GM23338 (cell line): ENCODE measurements around the gene IRF2.

Experiments
- CREB1 ChIP-seq: fragments of 250-450 bp; sonication (Bioruptor Pico); IDR thresholded peaks from 2 replicates; pipeline ENCODE4 v1.5.0; 2020; ENCODE audit warnings: low read depth, mild to moderate bottlenecking, moderate library complexity
- EZH2 ChIP-seq: fragments of 200-600 bp; sonication (generic); IDR thresholded peaks from one replicate; pipeline ENCODE4 v1.8.0; 2017; ENCODE audit warnings: antibody characterized with exemption, mild to moderate bottlenecking, low read depth; ENCODE audit not compliant: unreplicated experiment
- EZH2phosphoT487 ChIP-seq: fragments of 200-600 bp; sonication (generic); IDR thresholded peaks from one replicate; pipeline ENCODE4 v1.8.1; 2018; ENCODE audit warnings: antibody characterized with exemption; ENCODE audit not compliant: unreplicated experiment
- JUNB ChIP-seq: IDR thresholded peaks from one replicate; pipeline ENCODE4 v1.6.1; 2016; ENCODE audit warnings: antibody characterized with exemption; ENCODE audit not compliant: unreplicated experiment
- POLR2AphosphoS5 ChIP-seq: IDR thresholded peaks from 2 replicates; pipeline ENCODE4 v1.6.1; 2016; ENCODE audit warnings: antibody characterized with exemption, low read depth
- ZNF114 ChIP-seq: fragments of 250-450 bp; sonication (Bioruptor Pico); IDR thresholded peaks from 2 replicates; pipeline ENCODE4 v1.5.0; 2020; ENCODE audit warnings: mild to moderate bottlenecking, moderate library complexity
- ZNF331 ChIP-seq: fragments of 250-450 bp; sonication (Bioruptor Pico); IDR thresholded peaks from 2 replicates; pipeline ENCODE4 v1.5.0; 2020; ENCODE audit warnings: low read depth, mild to moderate bottlenecking, moderate library complexity
- TF ChIP-seq, protein P1 (sequence below), 2 experiments: fragments of 200-600 bp in 1 of 2; sonication (generic) in 1 of 2; conservative IDR thresholded peaks; 2 replicates each; pipeline versions ENCODE4 v1.5.1 to v1.6.1; 2016 to 2017; ENCODE audit warnings: antibody characterized with exemption in 2 of 2, low read depth in 2 of 2, mild to moderate bottlenecking in 2 of 2, moderate library complexity in 1 of 2
- TF ChIP-seq, protein P2 (sequence below): fragments of 250-450 bp; sonication (Bioruptor Pico); IDR thresholded peaks from 2 replicates; pipeline ENCODE4 v1.5.0; 2020; ENCODE audit warnings: mild to moderate bottlenecking, moderate library complexity

DNA sequence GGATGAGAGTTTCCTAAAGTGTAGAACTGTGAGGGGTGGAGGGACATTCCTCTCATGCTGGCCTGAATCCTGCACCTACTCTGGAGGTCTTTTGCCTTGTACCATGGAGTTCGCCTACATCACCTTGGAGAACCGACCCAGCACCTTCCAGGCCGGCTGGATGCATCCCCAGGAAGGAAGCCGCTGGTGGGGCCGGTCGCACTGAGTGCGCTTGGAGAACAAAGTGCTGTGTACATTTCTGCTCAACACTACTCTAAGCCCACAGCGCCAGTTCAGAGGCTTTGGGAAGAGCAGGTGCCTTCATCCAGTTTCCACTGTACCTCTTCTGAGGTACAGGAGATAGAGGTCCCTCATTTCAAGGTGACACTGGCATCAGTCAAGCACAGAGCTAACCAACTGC, 15.4 kb upstream of the IRF2 start:
- TF ChIP-seq, protein P1, sequence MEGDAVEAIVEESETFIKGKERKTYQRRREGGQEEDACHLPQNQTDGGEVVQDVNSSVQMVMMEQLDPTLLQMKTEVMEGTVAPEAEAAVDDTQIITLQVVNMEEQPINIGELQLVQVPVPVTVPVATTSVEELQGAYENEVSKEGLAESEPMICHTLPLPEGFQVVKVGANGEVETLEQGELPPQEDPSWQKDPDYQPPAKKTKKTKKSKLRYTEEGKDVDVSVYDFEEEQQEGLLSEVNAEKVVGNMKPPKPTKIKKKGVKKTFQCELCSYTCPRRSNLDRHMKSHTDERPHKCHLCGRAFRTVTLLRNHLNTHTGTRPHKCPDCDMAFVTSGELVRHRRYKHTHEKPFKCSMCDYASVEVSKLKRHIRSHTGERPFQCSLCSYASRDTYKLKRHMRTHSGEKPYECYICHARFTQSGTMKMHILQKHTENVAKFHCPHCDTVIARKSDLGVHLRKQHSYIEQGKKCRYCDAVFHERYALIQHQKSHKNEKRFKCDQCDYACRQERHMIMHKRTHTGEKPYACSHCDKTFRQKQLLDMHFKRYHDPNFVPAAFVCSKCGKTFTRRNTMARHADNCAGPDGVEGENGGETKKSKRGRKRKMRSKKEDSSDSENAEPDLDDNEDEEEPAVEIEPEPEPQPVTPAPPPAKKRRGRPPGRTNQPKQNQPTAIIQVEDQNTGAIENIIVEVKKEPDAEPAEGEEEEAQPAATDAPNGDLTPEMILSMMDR (conservative IDR thresholded peaks at IDR 0.05; ENCODE audit: low read depth in 2 of 2): no peak
- no peak for TF ChIP-seq POLR2AphosphoS5
- no peak for TF ChIP-seq ZNF331 (CRISPR knock-in tag)
- no peak for TF ChIP-seq ZNF114 (CRISPR knock-in tag)
- no peak for TF ChIP-seq JUNB
- no peak for TF ChIP-seq EZH2phosphoT487
- TF ChIP-seq, protein P2, sequence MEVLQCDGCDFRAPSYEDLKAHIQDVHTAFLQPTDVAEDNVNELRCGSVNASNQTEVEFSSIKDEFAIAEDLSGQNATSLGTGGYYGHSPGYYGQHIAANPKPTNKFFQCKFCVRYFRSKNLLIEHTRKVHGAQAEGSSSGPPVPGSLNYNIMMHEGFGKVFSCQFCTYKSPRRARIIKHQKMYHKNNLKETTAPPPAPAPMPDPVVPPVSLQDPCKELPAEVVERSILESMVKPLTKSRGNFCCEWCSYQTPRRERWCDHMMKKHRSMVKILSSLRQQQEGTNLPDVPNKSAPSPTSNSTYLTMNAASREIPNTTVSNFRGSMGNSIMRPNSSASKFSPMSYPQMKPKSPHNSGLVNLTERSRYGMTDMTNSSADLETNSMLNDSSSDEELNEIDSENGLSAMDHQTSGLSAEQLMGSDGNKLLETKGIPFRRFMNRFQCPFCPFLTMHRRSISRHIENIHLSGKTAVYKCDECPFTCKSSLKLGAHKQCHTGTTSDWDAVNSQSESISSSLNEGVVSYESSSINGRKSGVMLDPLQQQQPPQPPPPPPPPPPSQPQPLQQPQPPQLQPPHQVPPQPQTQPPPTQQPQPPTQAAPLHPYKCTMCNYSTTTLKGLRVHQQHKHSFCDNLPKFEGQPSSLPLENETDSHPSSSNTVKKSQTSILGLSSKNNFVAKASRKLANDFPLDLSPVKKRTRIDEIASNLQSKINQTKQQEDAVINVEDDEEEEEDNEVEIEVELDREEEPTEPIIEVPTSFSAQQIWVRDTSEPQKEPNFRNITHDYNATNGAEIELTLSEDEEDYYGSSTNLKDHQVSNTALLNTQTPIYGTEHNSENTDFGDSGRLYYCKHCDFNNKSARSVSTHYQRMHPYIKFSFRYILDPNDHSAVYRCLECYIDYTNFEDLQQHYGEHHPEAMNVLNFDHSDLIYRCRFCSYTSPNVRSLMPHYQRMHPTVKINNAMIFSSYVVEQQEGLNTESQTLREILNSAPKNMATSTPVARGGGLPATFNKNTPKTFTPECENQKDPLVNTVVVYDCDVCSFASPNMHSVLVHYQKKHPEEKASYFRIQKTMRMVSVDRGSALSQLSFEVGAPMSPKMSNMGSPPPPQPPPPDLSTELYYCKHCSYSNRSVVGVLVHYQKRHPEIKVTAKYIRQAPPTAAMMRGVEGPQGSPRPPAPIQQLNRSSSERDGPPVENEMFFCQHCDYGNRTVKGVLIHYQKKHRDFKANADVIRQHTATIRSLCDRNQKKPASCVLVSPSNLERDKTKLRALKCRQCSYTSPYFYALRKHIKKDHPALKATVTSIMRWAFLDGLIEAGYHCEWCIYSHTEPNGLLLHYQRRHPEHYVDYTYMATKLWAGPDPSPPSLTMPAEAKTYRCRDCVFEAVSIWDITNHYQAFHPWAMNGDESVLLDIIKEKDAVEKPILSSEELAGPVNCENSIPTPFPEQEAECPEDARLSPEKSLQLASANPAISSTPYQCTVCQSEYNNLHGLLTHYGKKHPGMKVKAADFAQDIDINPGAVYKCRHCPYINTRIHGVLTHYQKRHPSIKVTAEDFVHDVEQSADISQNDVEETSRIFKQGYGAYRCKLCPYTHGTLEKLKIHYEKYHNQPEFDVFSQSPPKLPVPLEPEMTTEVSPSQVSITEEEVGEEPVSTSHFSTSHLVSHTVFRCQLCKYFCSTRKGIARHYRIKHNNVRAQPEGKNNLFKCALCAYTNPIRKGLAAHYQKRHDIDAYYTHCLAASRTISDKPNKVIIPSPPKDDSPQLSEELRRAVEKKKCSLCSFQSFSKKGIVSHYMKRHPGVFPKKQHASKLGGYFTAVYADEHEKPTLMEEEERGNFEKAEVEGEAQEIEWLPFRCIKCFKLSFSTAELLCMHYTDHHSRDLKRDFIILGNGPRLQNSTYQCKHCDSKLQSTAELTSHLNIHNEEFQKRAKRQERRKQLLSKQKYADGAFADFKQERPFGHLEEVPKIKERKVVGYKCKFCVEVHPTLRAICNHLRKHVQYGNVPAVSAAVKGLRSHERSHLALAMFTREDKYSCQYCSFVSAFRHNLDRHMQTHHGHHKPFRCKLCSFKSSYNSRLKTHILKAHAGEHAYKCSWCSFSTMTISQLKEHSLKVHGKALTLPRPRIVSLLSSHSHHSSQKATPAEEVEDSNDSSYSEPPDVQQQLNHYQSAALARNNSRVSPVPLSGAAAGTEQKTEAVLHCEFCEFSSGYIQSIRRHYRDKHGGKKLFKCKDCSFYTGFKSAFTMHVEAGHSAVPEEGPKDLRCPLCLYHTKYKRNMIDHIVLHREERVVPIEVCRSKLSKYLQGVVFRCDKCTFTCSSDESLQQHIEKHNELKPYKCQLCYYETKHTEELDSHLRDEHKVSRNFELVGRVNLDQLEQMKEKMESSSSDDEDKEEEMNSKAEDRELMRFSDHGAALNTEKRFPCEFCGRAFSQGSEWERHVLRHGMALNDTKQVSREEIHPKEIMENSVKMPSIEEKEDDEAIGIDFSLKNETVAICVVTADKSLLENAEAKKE (CRISPR knock-in tag): no peak
- TF ChIP-seq EZH2: no peak
- TF ChIP-seq CREB1 (CRISPR knock-in tag): no peak
